K562 (cell line): Measurements from ENCODE around the gene EIF4EBP2. TPM values are rescaled to one million over a fixed set of nuclear protein-coding genes. Genes with fewer than 3 reads are reported as not detected.

Experiments
- C11orf30 ChIP-seq: fragments of 450-650 bp; IDR thresholded peaks from 2 replicates; pipeline ENCODE4 v1.6.1; 2016; ENCODE audit warnings: low read depth, mild to moderate bottlenecking
- CHCHD3 ChIP-seq: fragments of 250-450 bp; sonication (Bioruptor Pico); IDR thresholded peaks from 2 replicates; pipeline ENCODE4 v2.1.2; 2022; ENCODE audit warnings: mild to moderate bottlenecking
- CHD4 ChIP-seq: fragments of 200-600 bp; sonication (generic); IDR thresholded peaks from 3 replicates; pipeline ENCODE4 v1.6.1; 2012; ENCODE audit warnings: low read depth, mild to moderate bottlenecking, mixed read lengths, low read length, inconsistent platforms; ENCODE audit not compliant: insufficient read depth, insufficient replicate concordance, poor library complexity, severe bottlenecking
- FOXJ3 ChIP-seq: sonication (generic); formaldehyde crosslinking; IDR thresholded peaks from 2 replicates; pipeline ENCODE4 v1.4.0; 2020; ENCODE audit warnings: mild to moderate bottlenecking, missing genetic modification reagents
- NRF1 ChIP-seq, 2 experiments: fragments of 450-650 bp; IDR thresholded peaks in 1 of 2; conservative IDR thresholded peaks in 1 of 2; 2 replicates each; pipeline ENCODE4 v1.6.1; 2014; ENCODE audit warnings: mild to moderate bottlenecking in 2 of 2
- RBBP5 ChIP-seq: fragments of 200-600 bp; sonication (generic); IDR thresholded peaks from 2 replicates; pipeline ENCODE4 v1.6.1; 2012; ENCODE audit warnings: borderline replicate concordance, mild to moderate bottlenecking, low read length, control low read depth, inconsistent platforms; ENCODE audit not compliant: insufficient read depth, poor library complexity, severe bottlenecking
- STAG1 ChIP-seq: sonication (generic); formaldehyde crosslinking; IDR thresholded peaks from 2 replicates; pipeline ENCODE4 v1.5.0; 2020; ENCODE audit warnings: missing genetic modification reagents, borderline replicate concordance
- TAF15 ChIP-seq: fragments of 200-400 bp; formaldehyde crosslinking; IDR thresholded peaks from 2 replicates; pipeline ENCODE4 v1.6.1; 2017; ENCODE audit warnings: mild to moderate bottlenecking, low read depth, low read length, moderate library complexity
- polyA plus RNA-seq, 8 experiments: library from polyadenylated mRNA; depleted of rRNA in 4 of 8; stranded (reverse) in 5 of 8; unstranded in 3 of 8; fragments of >200 nt; fragmentation: Nextera tagmentation in 2 of 8; fragmentation: Illumina TruSeq in 1 of 8; extraction: Ambion mirVana in 2 of 8; extraction: Trizol in 1 of 8; gene quantifications; 2 replicates each; pipeline versions ENCODE4 v1.2.1 to v1.2.3, GENCODE V29; 2011 to 2014; ENCODE audit warnings: inconsistent platforms in 1 of 8, missing spikeins in 1 of 8
- total RNA-seq, 7 experiments: library from RNA; depleted of rRNA in 6 of 7; stranded (reverse); fragments of >200 nt in 6 of 7; fragmentation: Illumina TruSeq in 2 of 7; extraction: Trizol in 2 of 7; gene quantifications; 2 replicates each; pipeline versions ENCODE4 v1.2.1 to v1.2.3, GENCODE V29; 2011 to 2021; ENCODE audit warnings: low replicate concordance in 1 of 7
- TF ChIP-seq, protein P1 (sequence below), 2 experiments: fragments of 450-650 bp; IDR thresholded peaks; 2 replicates each; pipeline ENCODE4 v1.6.1; 2016; ENCODE audit warnings: mild to moderate bottlenecking in 2 of 2, borderline replicate concordance in 1 of 2, low read depth in 1 of 2, moderate library complexity in 1 of 2
- TF ChIP-seq, protein P2 (sequence below): sonication (generic); formaldehyde crosslinking; IDR thresholded peaks from 2 replicates; pipeline ENCODE4 v1.8.0; 2022; ENCODE audit warnings: missing genetic modification reagents, mild to moderate bottlenecking, borderline replicate concordance
- TF ChIP-seq, protein P3 (sequence below), 2 experiments: fragments of 450-650 bp in 1 of 2; sonication (generic) in 1 of 2; formaldehyde crosslinking; conservative IDR thresholded peaks; 2 replicates each; pipeline versions ENCODE4 v1.4.0 to v1.8.1; 2020 to 2022; ENCODE audit warnings: mild to moderate bottlenecking in 1 of 2, missing genetic modification reagents in 1 of 2
- TF ChIP-seq, protein P4 (sequence below): sonication (generic); formaldehyde crosslinking; IDR thresholded peaks from 2 replicates; pipeline ENCODE4 v1.8.1; 2023; ENCODE audit warnings: mild to moderate bottlenecking, missing genetic modification reagents, moderate library complexity

Gene EIF4EBP2
- total and polyA plus RNA-seq, 9 of the 15 experiments (the other 6 are each of a cell fraction or from before 2014, with no cell fraction given), result 16.1 to 67.5 (median 38.3) TPM

DNA sequence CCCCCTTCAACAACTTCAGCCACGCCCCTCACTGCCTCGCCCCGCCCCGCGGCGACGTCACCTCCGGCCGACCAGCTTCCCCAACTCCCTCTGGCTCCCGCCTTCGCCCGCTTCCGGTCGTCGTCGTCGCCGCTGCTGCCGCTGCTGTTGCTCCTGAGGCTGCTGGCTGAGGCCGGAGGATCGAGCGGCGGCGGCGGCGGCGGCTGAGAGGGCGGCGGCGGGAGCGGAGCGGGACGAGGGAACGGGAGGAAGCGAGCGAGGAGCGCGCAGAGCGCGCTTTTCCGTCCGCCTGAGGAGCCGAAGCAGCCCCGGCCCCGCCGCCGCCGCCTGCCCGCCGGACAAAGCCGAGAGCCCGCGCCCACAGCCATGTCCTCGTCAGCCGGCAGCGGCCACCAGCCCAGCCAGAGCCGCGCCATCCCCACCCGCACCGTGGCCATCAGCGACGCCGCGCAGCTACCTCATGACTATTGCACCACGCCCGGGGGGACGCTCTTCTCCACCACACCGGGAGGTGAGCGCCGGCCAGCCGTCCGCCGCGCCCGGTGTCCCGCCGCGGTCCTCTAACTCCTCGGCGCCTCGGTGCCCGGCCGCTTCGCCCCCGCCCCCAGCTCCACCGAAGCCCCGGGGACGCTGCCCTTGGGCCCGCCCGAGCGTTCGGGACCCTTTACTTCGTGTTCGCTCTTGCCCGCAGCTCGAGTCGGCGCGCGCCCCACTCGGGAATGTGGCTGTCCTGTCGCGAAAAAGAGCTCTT is at the start of gene EIF4EBP2 (continued):
- TF ChIP-seq CHD4, result no peak
- TF ChIP-seq, protein P1, sequence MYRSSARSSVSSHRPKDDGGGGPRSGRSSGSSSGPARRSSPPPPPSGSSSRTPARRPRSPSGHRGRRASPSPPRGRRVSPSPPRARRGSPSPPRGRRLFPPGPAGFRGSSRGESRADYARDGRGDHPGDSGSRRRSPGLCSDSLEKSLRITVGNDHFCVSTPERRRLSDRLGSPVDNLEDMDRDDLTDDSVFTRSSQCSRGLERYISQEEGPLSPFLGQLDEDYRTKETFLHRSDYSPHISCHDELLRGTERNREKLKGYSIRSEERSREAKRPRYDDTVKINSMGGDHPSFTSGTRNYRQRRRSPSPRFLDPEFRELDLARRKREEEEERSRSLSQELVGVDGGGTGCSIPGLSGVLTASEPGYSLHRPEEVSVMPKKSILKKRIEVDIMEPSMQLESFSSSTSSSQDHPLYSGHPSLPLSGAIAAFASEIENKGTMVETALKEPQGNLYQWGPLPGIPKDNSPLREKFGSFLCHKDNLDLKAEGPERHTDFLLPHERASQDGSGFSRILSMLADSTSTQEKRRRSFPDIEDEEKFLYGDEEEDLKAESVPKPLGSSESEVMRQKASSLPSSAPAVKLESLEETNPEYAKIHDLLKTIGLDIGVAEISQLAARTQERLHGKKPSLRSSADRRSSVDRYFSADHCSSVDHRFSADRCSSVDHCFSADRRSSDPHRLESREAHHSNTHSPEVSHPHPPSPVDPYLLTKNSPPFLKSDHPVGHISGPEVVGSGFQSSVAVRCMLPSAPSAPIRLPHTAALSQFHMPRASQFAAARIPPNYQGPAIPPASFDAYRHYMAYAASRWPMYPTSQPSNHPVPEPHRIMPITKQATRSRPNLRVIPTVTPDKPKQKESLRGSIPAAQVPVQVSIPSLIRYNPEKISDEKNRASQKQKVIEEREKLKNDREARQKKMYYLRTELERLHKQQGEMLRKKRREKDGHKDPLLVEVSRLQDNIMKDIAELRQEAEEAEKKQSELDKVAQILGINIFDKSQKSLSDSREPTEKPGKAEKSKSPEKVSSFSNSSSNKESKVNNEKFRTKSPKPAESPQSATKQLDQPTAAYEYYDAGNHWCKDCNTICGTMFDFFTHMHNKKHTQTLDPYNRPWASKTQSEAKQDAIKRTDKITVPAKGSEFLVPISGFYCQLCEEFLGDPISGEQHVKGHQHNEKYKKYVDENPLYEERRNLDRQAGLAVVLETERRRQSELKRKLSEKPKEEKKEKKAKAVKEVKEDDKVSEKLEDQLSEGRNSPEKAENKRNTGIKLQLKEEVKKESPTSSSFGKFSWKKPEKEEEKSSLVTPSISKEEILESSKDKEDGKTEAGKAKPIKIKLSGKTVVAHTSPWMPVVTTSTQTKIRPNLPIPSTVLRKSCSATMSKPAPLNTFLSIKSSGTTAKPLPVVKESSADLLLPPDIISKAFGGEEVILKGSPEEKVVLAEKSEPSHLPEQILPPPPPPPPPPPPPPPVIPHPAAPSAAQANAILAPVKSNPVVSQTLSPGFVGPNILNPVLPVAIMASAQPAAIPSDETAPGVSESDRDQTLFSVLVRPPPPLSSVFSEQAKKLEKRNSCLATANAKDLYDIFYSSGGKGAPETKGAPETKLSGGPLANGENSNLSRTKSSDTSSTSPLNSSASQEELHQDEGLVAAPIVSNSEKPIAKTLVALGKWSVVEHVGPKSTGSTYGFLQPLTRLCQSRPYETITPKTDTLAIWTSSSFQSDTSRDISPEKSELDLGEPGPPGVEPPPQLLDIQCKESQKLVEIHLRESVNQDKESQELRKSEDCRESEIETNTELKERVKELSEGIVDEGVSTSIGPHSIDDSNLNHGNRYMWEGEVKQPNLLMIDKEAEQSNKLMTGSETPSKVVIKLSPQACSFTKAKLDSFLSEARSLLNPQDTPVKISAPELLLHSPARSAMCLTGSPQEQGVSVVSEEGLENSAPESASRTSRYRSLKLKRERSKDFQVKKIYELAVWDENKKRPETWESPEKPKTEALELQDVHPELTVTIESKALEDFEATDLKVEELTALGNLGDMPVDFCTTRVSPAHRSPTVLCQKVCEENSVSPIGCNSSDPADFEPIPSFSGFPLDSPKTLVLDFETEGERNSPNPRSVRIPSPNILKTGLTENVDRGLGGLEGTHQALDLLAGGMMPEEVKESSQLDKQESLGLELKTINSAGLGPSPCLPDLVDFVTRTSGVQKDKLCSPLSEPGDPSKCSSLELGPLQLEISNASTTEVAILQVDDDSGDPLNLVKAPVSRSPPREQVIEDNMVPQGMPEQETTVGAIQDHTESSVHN (IDR thresholded peaks at IDR 0.05; ENCODE audit: borderline replicate concordance in 1 of 2, low read depth in 1 of 2), result no peak
- no peak for TF ChIP-seq CHCHD3
- TF ChIP-seq, protein P2, sequence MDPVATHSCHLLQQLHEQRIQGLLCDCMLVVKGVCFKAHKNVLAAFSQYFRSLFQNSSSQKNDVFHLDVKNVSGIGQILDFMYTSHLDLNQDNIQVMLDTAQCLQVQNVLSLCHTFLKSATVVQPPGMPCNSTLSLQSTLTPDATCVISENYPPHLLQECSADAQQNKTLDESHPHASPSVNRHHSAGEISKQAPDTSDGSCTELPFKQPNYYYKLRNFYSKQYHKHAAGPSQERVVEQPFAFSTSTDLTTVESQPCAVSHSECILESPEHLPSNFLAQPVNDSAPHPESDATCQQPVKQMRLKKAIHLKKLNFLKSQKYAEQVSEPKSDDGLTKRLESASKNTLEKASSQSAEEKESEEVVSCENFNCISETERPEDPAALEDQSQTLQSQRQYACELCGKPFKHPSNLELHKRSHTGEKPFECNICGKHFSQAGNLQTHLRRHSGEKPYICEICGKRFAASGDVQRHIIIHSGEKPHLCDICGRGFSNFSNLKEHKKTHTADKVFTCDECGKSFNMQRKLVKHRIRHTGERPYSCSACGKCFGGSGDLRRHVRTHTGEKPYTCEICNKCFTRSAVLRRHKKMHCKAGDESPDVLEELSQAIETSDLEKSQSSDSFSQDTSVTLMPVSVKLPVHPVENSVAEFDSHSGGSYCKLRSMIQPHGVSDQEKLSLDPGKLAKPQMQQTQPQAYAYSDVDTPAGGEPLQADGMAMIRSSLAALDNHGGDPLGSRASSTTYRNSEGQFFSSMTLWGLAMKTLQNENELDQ (CRISPR knock-in tag), result 0 out of 2 replicates have a peak, but pooled peaks have one; percentile 65
- TF ChIP-seq FOXJ3 (CRISPR knock-in tag), result no peak
- peak; percentile 86 for TF ChIP-seq RBBP5
- TF ChIP-seq C11orf30, result peak; percentile 9; the same call in 1 of the 2 replicates
- TF ChIP-seq, protein P3, sequence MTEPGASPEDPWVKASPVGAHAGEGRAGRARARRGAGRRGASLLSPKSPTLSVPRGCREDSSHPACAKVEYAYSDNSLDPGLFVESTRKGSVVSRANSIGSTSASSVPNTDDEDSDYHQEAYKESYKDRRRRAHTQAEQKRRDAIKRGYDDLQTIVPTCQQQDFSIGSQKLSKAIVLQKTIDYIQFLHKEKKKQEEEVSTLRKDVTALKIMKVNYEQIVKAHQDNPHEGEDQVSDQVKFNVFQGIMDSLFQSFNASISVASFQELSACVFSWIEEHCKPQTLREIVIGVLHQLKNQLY (CRISPR knock-in tag; conservative IDR thresholded peaks at IDR 0.05), result no peak
- TF ChIP-seq, protein P4, sequence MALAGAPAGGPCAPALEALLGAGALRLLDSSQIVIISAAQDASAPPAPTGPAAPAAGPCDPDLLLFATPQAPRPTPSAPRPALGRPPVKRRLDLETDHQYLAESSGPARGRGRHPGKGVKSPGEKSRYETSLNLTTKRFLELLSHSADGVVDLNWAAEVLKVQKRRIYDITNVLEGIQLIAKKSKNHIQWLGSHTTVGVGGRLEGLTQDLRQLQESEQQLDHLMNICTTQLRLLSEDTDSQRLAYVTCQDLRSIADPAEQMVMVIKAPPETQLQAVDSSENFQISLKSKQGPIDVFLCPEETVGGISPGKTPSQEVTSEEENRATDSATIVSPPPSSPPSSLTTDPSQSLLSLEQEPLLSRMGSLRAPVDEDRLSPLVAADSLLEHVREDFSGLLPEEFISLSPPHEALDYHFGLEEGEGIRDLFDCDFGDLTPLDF (CRISPR knock-in tag), result peak; percentile 62
- TF ChIP-seq STAG1 (CRISPR knock-in tag), result 0 out of 2 replicates have a peak, but pooled peaks have one; percentile 50
- TF ChIP-seq TAF15, result no peak
- TF ChIP-seq NRF1 (conservative IDR thresholded peaks at IDR 0.05 in 1 of 2, IDR thresholded peaks at IDR 0.05 in 1 of 2), result peak in 1 of 2 experiments; percentile 32; a peak in 2 of 4 replicates
